IPS DF 4.7 (cell line): ENCODE measurements around the gene IL23R.
"Not testable (repeated sequence)": the region's sequence is repeated elsewhere in the genome, so short reads cannot be mapped to it uniquely, and the experiment has no call there.

Experiments used
- DNase-seq: peaks from one replicate; pipeline ENCODE4 v3.0.0-alpha.2; 2013; ENCODE audit warnings: low spot score; ENCODE audit errors: extremely low read depth

The IL23R gene

GRCh38 chr1:67166196-67166595, at the start of gene IL23R:
IL23R (plus strand) TSS chr1:67166454; CDS start chr1:67168121, 1,667 bp downstream.
- no peak for DNase-seq

GRCh38 chr1:67118191-67118590, 48.1 kb upstream of the IL23R start:
- no peak for DNase-seq

GRCh38 chr1:67118646-67119045, 47.6 kb upstream of the IL23R start:
- DNase-seq, result no peak

- DNase-seq, result no peak
Measured at GRCh38 chr1:67120855-67121619, 45.2 kb upstream of the IL23R start.

- DNase-seq, result no peak
Measured at GRCh38 chr1:67124455-67124854, 41.8 kb upstream of the IL23R start.

GRCh38 chr1:67126111-67126746, 40.0 kb upstream of the IL23R start:
- no peak for DNase-seq

- DNase-seq, result no peak
Measured at GRCh38 chr1:67126974-67127373, 39.3 kb upstream of the IL23R start.

- no peak for DNase-seq
Measured at GRCh38 chr1:67130673-67131072, 35.6 kb upstream of the IL23R start.

GRCh38 chr1:67133177-67133576, 33.1 kb upstream of the IL23R start:
- DNase-seq, result no peak

GRCh38 chr1:67134695-67135094, 31.6 kb upstream of the IL23R start, which contains the start of gene C1orf141:
C1orf141 (minus strand) TSS chr1:67134970; CDS start chr1:67127240, 7,730 bp downstream.
- no peak for DNase-seq

- DNase-seq, result no peak
Measured at GRCh38 chr1:67135354-67135753, 30.9 kb upstream of the IL23R start.

GRCh38 chr1:67137307-67137753, 28.9 kb upstream of the IL23R start:
- DNase-seq, result no peak

GRCh38 chr1:67138813-67139499, 27.3 kb upstream of the IL23R start:
- DNase-seq, result no peak

- no peak for DNase-seq
Measured at GRCh38 chr1:67140460-67140859, 25.8 kb upstream of the IL23R start.

GRCh38 chr1:67141832-67142231, 24.4 kb upstream of the IL23R start:
- not testable (repeated sequence) for DNase-seq

- no peak for DNase-seq
Measured at GRCh38 chr1:67142931-67143330, 23.3 kb upstream of the IL23R start.

- DNase-seq, result no peak
Measured at GRCh38 chr1:67143966-67144365, 22.3 kb upstream of the IL23R start.

GRCh38 chr1:67144696-67145095, 21.6 kb upstream of the IL23R start:
- no peak for DNase-seq

- no peak for DNase-seq
Measured at GRCh38 chr1:67146101-67146500, 20.2 kb upstream of the IL23R start.

GRCh38 chr1:67146539-67146938, 19.7 kb upstream of the IL23R start:
- DNase-seq, result no peak

- DNase-seq, result not testable (repeated sequence)
Measured at GRCh38 chr1:67147973-67148372, 18.3 kb upstream of the IL23R start.

GRCh38 chr1:67148516-67149178, 17.6 kb upstream of the IL23R start:
- DNase-seq, result no peak
